ENCODE data around the gene NOL8.
A peak's percentile ranks its signal among the peaks of the same experiment; 100 is the strongest.

Gene NOL8

GRCh38 chr9:92325269-92325990, at the start of gene NOL8, which contains the start of gene CENPP:
NOL8 (minus strand) TSS chr9:92325350; CDS start chr9:92324161, 1,189 bp downstream.
CENPP (plus strand) TSS chr9:92325953.
- DNase-seq (ENCODE audit: low spot score) = peak; percentile 85

GRCh38 chr9:92373167-92373566, 48.0 kb upstream of the NOL8 start:
- no peak for DNase-seq (ENCODE audit: low spot score)

GRCh38 chr9:92369075-92369474, 43.9 kb upstream of the NOL8 start:
- no peak for DNase-seq (ENCODE audit: low spot score)

GRCh38 chr9:92360083-92360482, 34.9 kb upstream of the NOL8 start:
- no peak for DNase-seq (ENCODE audit: low spot score)

GRCh38 chr9:92359394-92359995, 34.3 kb upstream of the NOL8 start:
- DNase-seq (ENCODE audit: low spot score) = no peak

GRCh38 chr9:92353051-92353450, 27.9 kb upstream of the NOL8 start:
- no peak for DNase-seq (ENCODE audit: low spot score)

- no peak for DNase-seq (ENCODE audit: low spot score)
Observed at GRCh38 chr9:92350740-92351133, 25.6 kb upstream of the NOL8 start.

- DNase-seq (ENCODE audit: low spot score) = no peak
Observed at GRCh38 chr9:92349771-92350739, 24.9 kb upstream of the NOL8 start.

GRCh38 chr9:92345582-92345981, 20.4 kb upstream of the NOL8 start:
- DNase-seq (ENCODE audit: low spot score) = no peak

GRCh38 chr9:92342825-92343488, 17.8 kb upstream of the NOL8 start:
- peak; percentile 22 for DNase-seq (ENCODE audit: low spot score)

- no peak for DNase-seq (ENCODE audit: low spot score)
Observed at GRCh38 chr9:92341578-92341977, 16.4 kb upstream of the NOL8 start.

- no peak for DNase-seq (ENCODE audit: low spot score)
Observed at GRCh38 chr9:92333282-92333634, 8.1 kb upstream of the NOL8 start.

- DNase-seq (ENCODE audit: low spot score) = peak; percentile 34
Observed at GRCh38 chr9:92332577-92333281, 7.6 kb upstream of the NOL8 start.

- peak; percentile 63 for DNase-seq (ENCODE audit: low spot score)
Observed at GRCh38 chr9:92328225-92328624, 3.1 kb upstream of the NOL8 start.

- no peak for DNase-seq (ENCODE audit: low spot score)
Observed at GRCh38 chr9:92327283-92327850, 2.2 kb upstream of the NOL8 start.

GRCh38 chr9:92325991-92326500, 896 bp upstream of the NOL8 start:
- peak; percentile 19 for DNase-seq (ENCODE audit: low spot score)

GRCh38 chr9:92324889-92325268, 271 bp downstream of the NOL8 start:
- peak; percentile 49 for DNase-seq (ENCODE audit: low spot score)

- no peak for DNase-seq (ENCODE audit: low spot score)
Observed at GRCh38 chr9:92324431-92324830, 719 bp downstream of the NOL8 start.

- no peak for DNase-seq (ENCODE audit: low spot score)
Observed at GRCh38 chr9:92315456-92315855, 9.7 kb downstream of the NOL8 start.

GRCh38 chr9:92313624-92314012, 11.5 kb downstream of the NOL8 start:
- DNase-seq (ENCODE audit: low spot score) = no peak

Measured in hepatic stellate cell (primary cell).